A204.1 (cell line): Measurements from ENCODE around the gene MSMO1.

Experiments used
- FAIRE-seq: peaks from 2 replicates; lab custom pipeline; 2012; peaks lifted over from hg19 to GRCh38; lab: Jason Lieb, UNC

The MSMO1 gene

GRCh38 chr4:165360985-165361670 is 33.7 kb downstream of the MSMO1 start:
- no peak for FAIRE-seq

DNA sequence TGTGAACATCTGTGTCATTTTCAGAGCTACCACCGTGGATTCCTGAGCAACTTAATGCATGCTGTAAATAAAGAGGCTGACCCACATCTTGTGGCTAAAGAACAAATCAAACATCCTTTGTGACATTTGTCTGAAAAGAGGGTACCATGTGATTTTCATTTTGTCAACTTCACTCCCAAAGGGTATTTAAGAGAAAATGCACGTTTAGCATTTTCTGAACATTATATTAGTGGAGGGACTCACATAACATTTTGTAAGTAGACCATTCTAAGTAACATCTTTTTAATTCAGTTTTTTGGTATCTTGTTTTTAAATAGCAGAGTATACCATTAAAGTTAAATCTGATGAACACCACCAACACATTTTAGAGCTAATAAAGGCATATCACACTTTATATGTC is 34.3 kb downstream of the MSMO1 start:
- FAIRE-seq, result no peak

GRCh38 chr4:165364452-165365080 is 37.1 kb downstream of the MSMO1 start:
- FAIRE-seq, result no peak

GRCh38 chr4:165367040-165367439 is 39.6 kb downstream of the MSMO1 start:
- FAIRE-seq, result no peak

- no peak for FAIRE-seq
These were observed 40.6 kb downstream of the MSMO1 start for GRCh38 chr4:165368114-165368513.

DNA sequence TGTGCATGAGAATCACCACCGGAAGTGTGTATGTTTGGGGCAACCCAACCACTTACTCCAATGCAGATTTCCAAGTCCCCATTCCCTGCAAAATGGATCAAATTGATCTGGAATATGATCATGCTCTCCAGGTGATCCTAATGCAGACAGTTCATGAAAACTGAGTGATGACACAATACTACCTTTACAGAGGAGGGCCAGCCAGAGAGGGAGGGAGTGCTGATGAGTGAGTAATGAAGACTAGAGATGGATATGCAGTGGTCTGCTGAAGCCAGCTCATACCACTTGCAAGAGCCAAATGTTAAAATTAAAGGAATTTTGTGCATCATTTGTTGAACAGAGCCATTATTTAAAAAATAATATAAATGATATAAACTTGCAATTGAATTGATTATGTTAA is 41.1 kb downstream of the MSMO1 start:
- FAIRE-seq, result no peak

DNA sequence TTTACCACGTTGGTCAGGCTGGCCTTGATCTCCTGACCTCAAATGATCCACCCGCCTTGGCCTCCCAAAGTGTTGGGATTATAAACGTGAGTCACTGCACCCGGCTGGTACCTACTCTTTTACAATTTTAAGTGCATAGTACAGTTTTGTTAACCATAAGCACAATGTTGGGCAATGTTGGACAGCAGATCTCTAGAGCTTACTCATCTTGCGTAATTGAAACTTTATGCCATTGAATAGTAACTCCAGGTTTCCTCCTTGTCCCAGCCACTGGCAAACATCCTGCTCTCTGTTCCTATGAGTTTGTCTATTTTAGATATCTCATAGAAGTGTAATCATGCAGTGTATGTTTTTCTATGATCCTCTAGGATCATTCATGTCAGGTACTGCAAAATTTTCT is 42.1 kb downstream of the MSMO1 start:
- no peak for FAIRE-seq

- FAIRE-seq, result no peak
These were observed 43.1 kb downstream of the MSMO1 start for GRCh38 chr4:165370530-165370929.

- FAIRE-seq, result no peak
These were observed 48.0 kb downstream of the MSMO1 start for GRCh38 chr4:165375465-165375864.

GRCh38 chr4:165378398-165378744 is 50.9 kb downstream of the MSMO1 start:
- no peak for FAIRE-seq

GRCh38 chr4:165378745-165379677 is 51.5 kb downstream of the MSMO1 start, which contains the start of gene CPE:
Gene CPE (plus strand): TSS chr4:165379008. CDS start chr4:165379222, 214 bp downstream.
- FAIRE-seq, result no peak

- FAIRE-seq, result no peak
These were observed 52.2 kb downstream of the MSMO1 start for GRCh38 chr4:165379678-165380064.

DNA sequence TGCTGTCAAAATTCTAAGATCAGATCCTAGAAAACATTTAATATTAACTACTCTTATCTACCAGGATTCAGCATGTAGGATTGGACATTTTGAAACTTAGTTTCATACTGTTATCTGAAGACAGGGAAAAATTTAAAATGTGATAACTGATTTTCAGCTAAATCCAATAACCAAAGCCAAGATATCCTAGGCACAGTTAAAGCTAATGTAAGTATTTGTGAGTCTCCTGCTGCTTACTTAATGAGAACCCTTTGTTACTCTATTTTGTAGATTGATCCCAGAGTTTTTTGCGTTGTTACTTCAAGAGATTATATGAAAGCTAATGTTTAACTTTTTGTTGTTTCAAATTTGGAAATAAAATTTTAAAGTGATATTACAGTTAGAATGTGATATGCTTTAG is 53.3 kb downstream of the MSMO1 start:
- FAIRE-seq, result no peak

- no peak for FAIRE-seq
These were observed 54.4 kb downstream of the MSMO1 start for GRCh38 chr4:165381821-165382373.

DNA sequence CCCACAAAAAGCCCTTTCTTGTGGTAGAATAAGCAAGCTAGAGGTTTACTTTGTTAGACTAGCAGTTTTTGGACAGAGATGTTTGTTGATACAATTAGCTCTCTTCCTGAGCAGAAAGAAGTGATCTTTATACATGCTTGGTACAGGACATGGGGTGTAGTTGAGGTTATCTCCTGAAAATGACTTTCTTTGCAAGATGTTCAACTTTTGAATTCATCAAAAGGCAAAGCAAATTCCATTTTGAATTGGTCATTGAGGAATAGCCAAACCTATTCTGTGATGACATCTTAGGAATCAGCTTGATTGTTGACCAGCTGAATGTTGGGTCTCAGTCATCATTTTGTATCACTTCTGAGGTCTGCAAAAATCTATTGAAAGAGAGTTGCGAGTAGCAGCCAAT is 55.2 kb downstream of the MSMO1 start:
- FAIRE-seq, result no peak

DNA sequence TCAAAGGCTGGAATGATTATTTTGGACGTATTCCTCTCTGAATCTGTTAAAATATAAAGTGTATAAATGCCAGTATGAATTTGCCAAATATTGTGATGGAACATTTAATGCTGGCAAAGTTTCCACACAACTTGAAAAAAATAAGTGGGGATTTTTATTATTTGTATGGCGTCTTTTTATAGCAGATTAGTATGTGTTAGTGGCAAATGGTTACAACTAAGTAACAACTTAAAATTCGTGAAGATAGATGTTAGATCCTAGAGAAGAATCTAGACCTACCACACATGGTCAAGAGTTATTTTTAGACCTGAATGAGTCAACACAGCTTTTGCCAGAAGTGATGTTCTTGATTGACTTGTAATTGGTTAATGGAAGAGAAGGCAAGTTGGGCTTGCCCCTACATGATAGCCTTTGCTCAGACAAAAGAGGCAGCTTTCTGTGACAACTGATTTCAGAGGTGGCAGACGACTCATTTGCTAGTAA is 56.2 kb downstream of the MSMO1 start:
- FAIRE-seq, result no peak

GRCh38 chr4:165384186-165384585 is 56.7 kb downstream of the MSMO1 start:
- no peak for FAIRE-seq

GRCh38 chr4:165384598-165384997 is 57.1 kb downstream of the MSMO1 start:
- FAIRE-seq, result no peak

DNA sequence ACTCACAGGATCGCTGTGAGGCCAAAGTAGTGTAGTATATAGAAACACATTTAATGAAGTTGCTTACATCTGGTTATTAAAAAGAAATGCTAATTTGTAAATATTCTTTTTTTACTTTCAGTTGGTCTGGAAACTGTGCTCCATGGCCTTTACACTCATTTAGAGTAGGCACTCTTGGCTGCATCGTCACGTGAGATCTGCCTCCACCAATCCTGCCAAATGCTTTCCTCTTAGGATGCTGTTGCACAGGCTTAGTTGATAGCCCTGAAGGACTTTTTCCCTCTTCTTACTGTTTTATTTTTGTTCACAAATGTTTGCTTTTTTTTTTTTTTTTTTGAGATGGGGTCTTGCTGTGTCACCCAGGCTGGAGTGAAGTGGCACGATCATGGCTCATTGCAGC is 57.7 kb downstream of the MSMO1 start:
- no peak for FAIRE-seq

DNA sequence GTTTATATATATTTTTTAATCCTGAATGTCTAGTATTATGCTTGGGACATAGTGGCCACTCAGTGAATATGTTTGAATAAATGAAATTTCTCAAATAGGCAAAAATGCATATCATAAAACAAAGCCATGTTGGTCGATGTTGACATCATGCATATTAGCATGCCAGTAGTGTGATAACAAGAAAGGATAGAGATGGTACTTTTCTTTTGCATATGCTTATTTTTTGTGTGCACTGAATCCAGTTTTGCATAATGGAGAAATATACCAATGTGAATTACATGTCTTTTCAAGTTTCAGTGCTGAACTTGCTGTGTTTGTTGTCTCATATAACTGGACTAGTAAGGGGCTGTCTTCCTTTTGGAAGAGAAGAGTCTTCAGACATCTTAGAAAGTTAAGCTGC is 58.9 kb downstream of the MSMO1 start:
- no peak for FAIRE-seq

GRCh38 chr4:165388756-165389155 is 61.3 kb downstream of the MSMO1 start:
- no peak for FAIRE-seq
